ENCODE measurements around the gene PPM1A. TPM values are rescaled to one million over a fixed set of nuclear protein-coding genes. Genes with fewer than 3 reads are reported as not detected.
A peak's percentile ranks its signal among the peaks of the same experiment; 100 is the strongest.

The PPM1A gene
- polyA plus RNA-seq, 3 donors, result 18.4 to 34.1 (median 21.5) TPM

GRCh38 chr14:60225265-60225664, 23.8 kb upstream of the PPM1A start:
- no peak for DNase-seq
- no peak for TF ChIP-seq CTCF (IDR thresholded peaks at IDR 0.05)
- H3K27me3 Mint-ChIP-seq (ENCODE audit: low read depth in 3 of 3), result no peaks in the 10 kb centered on the region
- H3K4me1 Mint-ChIP-seq, result peaks cover 14% of the 10 kb centered on the region
- no peak overlapping the region for H3K4me3 Mint-ChIP-seq
- H3K4me2 ChIP-seq (replicated peaks; ENCODE audit: extremely low read depth, low read length, poor library complexity, severe bottlenecking), result no peak overlapping the region
- no peaks in the 10 kb centered on the region for H3K36me3 Mint-ChIP-seq
- H3K27me3 ChIP-seq (ENCODE audit: control insufficient read depth in 2 of 2, insufficient read depth in 2 of 2, low read length in 2 of 2), result no peaks in the 10 kb centered on the region
- H3K79me2 ChIP-seq (ENCODE audit: insufficient read depth, low read length), result no peaks in the 10 kb centered on the region
- H3K27ac Mint-ChIP-seq, result no peak overlapping the region
- no peaks in the 10 kb centered on the region for H3K9me3 ChIP-seq (replicated peaks in 1 of 2; ENCODE audit: control insufficient read depth in 1 of 2, insufficient read depth in 1 of 2, low read length in 2 of 2)
- H3K27ac ChIP-seq (ENCODE audit: low read depth in 1 of 2, low read length in 2 of 2), result no peak overlapping the region
- intact Hi-C loops (cut with micrococcal nuclease), result no loop called here
- no peaks in the 10 kb centered on the region for H4K20me1 ChIP-seq (ENCODE audit: insufficient read depth, low read length)
- WGBS (ENCODE audit: insufficient coverage), result 88% methylated on average over 1 of the region's 3 CpGs
- H3K4me1 ChIP-seq (ENCODE audit: control insufficient read depth in 1 of 2, insufficient read depth in 2 of 2, low read length in 2 of 2), result peaks cover 9 to 14% of the 10 kb centered on the region in 2 donors
- H3K4me3 ChIP-seq (replicated peaks in 1 of 3; ENCODE audit: low read depth in 2 of 3, low read length in 3 of 3), result no peak overlapping the region
- H3K9me3 Mint-ChIP-seq, result peaks cover 0 to 5% (median 2%) of the 10 kb centered on the region in 7 donors
- H3K36me3 ChIP-seq (replicated peaks in 1 of 2; ENCODE audit: control insufficient read depth in 1 of 2, insufficient read depth in 2 of 2, low read length in 2 of 2), result no peaks in the 10 kb centered on the region
- no peak overlapping the region for H2AFZ ChIP-seq (ENCODE audit: insufficient read depth, low read depth, low read length, poor library complexity, severe bottlenecking)
- H3K9ac ChIP-seq (ENCODE audit: insufficient read depth, low read length, poor library complexity, severe bottlenecking), result no peak overlapping the region

GRCh38 chr14:60226298-60226697, 22.7 kb upstream of the PPM1A start:
- peaks cover 14% of the 10 kb centered on the region for H3K4me1 Mint-ChIP-seq
- peaks cover 0 to 8% (median 2%) of the 10 kb centered on the region in 7 donors for H3K9me3 Mint-ChIP-seq

More at GRCh38 chr14:60226298-60226697, 22.7 kb upstream of the PPM1A start:
- H4K20me1 ChIP-seq (ENCODE audit: insufficient read depth, low read length), result no peaks in the 10 kb centered on the region
- no peak for TF ChIP-seq CTCF (IDR thresholded peaks at IDR 0.05)
- no peak overlapping the region for H3K4me2 ChIP-seq (replicated peaks; ENCODE audit: extremely low read depth, low read length, poor library complexity, severe bottlenecking)
- DNase-seq, result peak; percentile 23 to 48 (median 45)
- H3K9ac ChIP-seq (ENCODE audit: insufficient read depth, low read length, poor library complexity, severe bottlenecking), result no peak overlapping the region
- H3K27ac ChIP-seq (ENCODE audit: low read depth in 1 of 2, low read length in 2 of 2), result no peak overlapping the region
- H3K9me3 ChIP-seq (replicated peaks in 1 of 2; ENCODE audit: control insufficient read depth in 1 of 2, insufficient read depth in 1 of 2, low read length in 2 of 2), result no peaks in the 10 kb centered on the region
- Mint-ChIP-seq H3K27me3 (ENCODE audit: low read depth in 3 of 3) (no peaks in the 10 kb centered on the region), H3K27ac (peak overlapping the region in 1 of 7 donors; percentile 45), H3K36me3 (no peaks in the 10 kb centered on the region), H3K4me3 (no peak overlapping the region)
- H3K4me1 ChIP-seq (ENCODE audit: control insufficient read depth in 1 of 2, insufficient read depth in 2 of 2, low read length in 2 of 2), result peaks cover 9 to 14% of the 10 kb centered on the region in 2 donors
- WGBS (ENCODE audit: insufficient coverage), result 10% methylated on average over 2 of the region's 2 CpGs
- no peaks in the 10 kb centered on the region for H3K27me3 ChIP-seq (ENCODE audit: control insufficient read depth in 2 of 2, insufficient read depth in 2 of 2, low read length in 2 of 2)
- no peaks in the 10 kb centered on the region for H3K36me3 ChIP-seq (replicated peaks in 1 of 2; ENCODE audit: control insufficient read depth in 1 of 2, insufficient read depth in 2 of 2, low read length in 2 of 2)
- H2AFZ ChIP-seq (ENCODE audit: insufficient read depth, low read depth, low read length, poor library complexity, severe bottlenecking), result no peak overlapping the region
- intact Hi-C loops (cut with micrococcal nuclease), result no loop called here
- no peak overlapping the region for H3K4me3 ChIP-seq (replicated peaks in 1 of 3; ENCODE audit: low read depth in 2 of 3, low read length in 3 of 3)
- no peaks in the 10 kb centered on the region for H3K79me2 ChIP-seq (ENCODE audit: insufficient read depth, low read length)

All from CD14-positive monocyte (primary cell).